ENCODE data around the gene ANGPTL1. TPM values are rescaled to one million over a fixed set of nuclear protein-coding genes. Genes with fewer than 3 reads are reported as not detected.

The ANGPTL1 gene
- total and polyA plus RNA-seq, 10 donors = 1.4 to 27.0 (median 5.1) TPM

- Histone ChIP-seq H3K36me3 (peaks cover 0 to 65% (median 8%) of the 10 kb centered on the region in 6 donors), H3K27ac (no peak overlapping the region), H3K4me1 (no peaks in the 10 kb centered on the region), H3K4me3 (no peak overlapping the region), H3K9me3 (no peaks in the 10 kb centered on the region), H3K27me3 (replicated peaks in 1 of 7) (no peaks in the 10 kb centered on the region)
- intact Hi-C loops (cut with DNase I; ENCODE audit: low total_unique reads) = no loop called here
- WGBS, 5 donors = 59 to 86% (median 73%) methylated on average over 3 of the region's 3 CpGs
- TF ChIP-seq POLR2AphosphoS5 (IDR thresholded peaks at IDR 0.05) (no peak), CTCF (IDR thresholded peaks at IDR 0.05 in 8 of 11, conservative IDR thresholded peaks at IDR 0.05 in 3 of 11) (no peak), POLR2A (IDR thresholded peaks at IDR 0.05) (no peak)
- DNase-seq = no peak
Observed at GRCh38 chr1:178877896-178878295, 7.0 kb upstream of the ANGPTL1 start.

GRCh38 chr1:178875936-178876335 is 5.1 kb upstream of the ANGPTL1 start:
- TF ChIP-seq CTCF (IDR thresholded peaks at IDR 0.05 in 8 of 11, conservative IDR thresholded peaks at IDR 0.05 in 3 of 11) = no peak
- TF ChIP-seq POLR2A (IDR thresholded peaks at IDR 0.05) = no peak
- no peak for TF ChIP-seq POLR2AphosphoS5 (IDR thresholded peaks at IDR 0.05)
- H3K27me3 ChIP-seq (replicated peaks in 1 of 7) = no peaks in the 10 kb centered on the region
- H3K9me3 ChIP-seq = no peaks in the 10 kb centered on the region

GRCh38 chr1:178874966-178875365 is 4.1 kb upstream of the ANGPTL1 start:
- Histone ChIP-seq H3K4me1 (peaks cover 6 to 24% (median 11%) of the 10 kb centered on the region in 6 donors), H3K27ac (no peak overlapping the region), H3K9me3 (no peaks in the 10 kb centered on the region), H3K4me3 (no peak overlapping the region), H3K27me3 (replicated peaks in 1 of 7) (no peaks in the 10 kb centered on the region), H3K36me3 (peaks cover 0 to 36% (median 3%) of the 10 kb centered on the region in 6 donors)
- DNase-seq = no peak
- 94 to 97% (median 96%) methylated on average over 2 of the region's 2 CpGs for WGBS, 5 donors
- intact Hi-C loops (cut with DNase I; ENCODE audit: low total_unique reads) = no loop called here
- TF ChIP-seq POLR2AphosphoS5 (IDR thresholded peaks at IDR 0.05) (no peak), POLR2A (IDR thresholded peaks at IDR 0.05) (no peak)

More at GRCh38 chr1:178875936-178876335, 5.1 kb upstream of the ANGPTL1 start:
- H3K4me3 ChIP-seq = no peak overlapping the region
- intact Hi-C loops (cut with DNase I; ENCODE audit: low total_unique reads) = no loop called here
- peaks cover 0 to 46% (median 6%) of the 10 kb centered on the region in 6 donors for H3K36me3 ChIP-seq
- no peak overlapping the region for H3K27ac ChIP-seq
- no peak for DNase-seq
- peaks cover 6 to 16% (median 11%) of the 10 kb centered on the region in 6 donors for H3K4me1 ChIP-seq

GRCh38 chr1:178871551-178872320 is 859 bp upstream of the ANGPTL1 start:
- DNase-seq = no peak
- Histone ChIP-seq H3K36me3 (peaks cover 0 to 22% (median 0%) of the 10 kb centered on the region in 6 donors), H3K27ac (peak overlapping the region; percentile 31 to 80 (median 66)), H3K4me3 (peak overlapping the region in 2 of 8 donors; percentile 10 to 33), H3K4me1 (peaks cover 6 to 43% (median 21%) of the 10 kb centered on the region in 6 donors), H3K9me3 (no peaks in the 10 kb centered on the region), H3K27me3 (replicated peaks in 1 of 7) (no peaks in the 10 kb centered on the region)
- TF ChIP-seq POLR2AphosphoS5 (IDR thresholded peaks at IDR 0.05) (no peak), POLR2A (IDR thresholded peaks at IDR 0.05) (no peak), CTCF (IDR thresholded peaks at IDR 0.05 in 8 of 11, conservative IDR thresholded peaks at IDR 0.05 in 3 of 11) (no peak)
- intact Hi-C loops (cut with DNase I; ENCODE audit: low total_unique reads) = no loop called here
